WTC11 (cell line): ENCODE measurements around the gene RNF212.
"Not testable (repeated sequence)": the region's sequence is repeated elsewhere in the genome, so short reads cannot be mapped to it uniquely, and the experiment has no call there.

ENCODE experiments used
- AFF4 ChIP-seq: sonication (generic); formaldehyde crosslinking; IDR thresholded peaks from 2 replicates; pipeline ENCODE4 v1.8.1; 2023; ENCODE audit warnings: mild to moderate bottlenecking, missing genetic modification reagents, borderline replicate concordance
- CTCF ChIP-seq: fragments of 200-600 bp; IDR thresholded peaks from 2 replicates; pipeline ENCODE4 v1.8.0; 2022; ENCODE audit warnings: antibody characterized with exemption
- E2F4 ChIP-seq: sonication (generic); formaldehyde crosslinking; IDR thresholded peaks from 2 replicates; pipeline ENCODE4 v1.8.1; 2022; ENCODE audit warnings: low read depth, mild to moderate bottlenecking, moderate library complexity, missing genetic modification reagents, borderline replicate concordance
- MYBL2 ChIP-seq: sonication (generic); formaldehyde crosslinking; IDR thresholded peaks from 2 replicates; pipeline ENCODE4 v1.8.1; 2023; ENCODE audit warnings: mild to moderate bottlenecking, moderate library complexity, missing genetic modification reagents
- NFYB ChIP-seq: sonication (generic); formaldehyde crosslinking; conservative IDR thresholded peaks from 2 replicates; pipeline ENCODE4 v1.8.0; 2022; ENCODE audit warnings: low read depth, missing genetic modification reagents
- ZNF263 ChIP-seq: sonication (generic); formaldehyde crosslinking; IDR thresholded peaks from 2 replicates; pipeline ENCODE4 v1.8.1; 2022; ENCODE audit warnings: low read depth, mild to moderate bottlenecking, moderate library complexity, missing genetic modification reagents

- TF ChIP-seq CTCF; AFF4 (CRISPR knock-in tag); NFYB (CRISPR knock-in tag); E2F4 (CRISPR knock-in tag); ZNF263 (CRISPR knock-in tag); MYBL2 (CRISPR knock-in tag): not testable (repeated sequence)
Observed at GRCh38 chr4:1054696-1055242, 58.6 kb downstream of the RNF212 start.
